A549 (cell line): ENCODE data around the gene USP24. TPM values are rescaled to one million over a fixed set of nuclear protein-coding genes. Genes with fewer than 3 reads are reported as not detected.

Source experiments
- ATAC-seq, 2 experiments: fragments of 200-7000 bp in 1 of 2; fragments of >200 bp in 1 of 2; cut with Nextera tagmentation in 1 of 2; cut with Tn5 transposase in 1 of 2; 3 replicates each; pipeline versions ENCODE4 v1.8.0 to v1.9.1; 2018 to 2020; ENCODE audit warnings: mild to moderate bottlenecking in 1 of 2, moderate library complexity in 1 of 2
- CTCF ChIA-PET: fragments of 300-600 bp; sonication (Branson Sonifier 250); formaldehyde crosslinking; extraction: SDS; loops from one replicate; lab custom pipeline; 2021; ENCODE audit warnings: antibody characterized with exemption, inconsistent platforms; lab: Yijun Ruan, JAX
- POLR2A ChIA-PET: fragments of 350-600 bp; formaldehyde crosslinking; extraction: SDS; loops from one replicate; lab custom pipeline; 2021; ENCODE audit warnings: antibody characterized with exemption, inconsistent platforms; lab: Yijun Ruan, JAX
- DNase-seq, 2 experiments: peaks; one replicate each; pipeline versions ENCODE4 v3.0.0 to v3.0.0-alpha.2; 2011 to 2016; ENCODE audit warnings: low read depth in 1 of 2, low spot score in 1 of 2
- FAIRE-seq: peaks from 2 replicates; lab custom pipeline; 2011; peaks lifted over from hg19 to GRCh38; lab: Jason Lieb, UNC
- H3K27ac ChIP-seq, 2 experiments: fragments of >200 bp; sonication (Bioruptor Twin); formaldehyde crosslinking; 3 replicates each; pipeline ENCODE4 v1.5.1; 2016 to 2017
- H3K4me1 ChIP-seq: fragments of >200 bp; sonication (Bioruptor Twin); formaldehyde crosslinking; 3 replicates; pipeline ENCODE4 v1.6.1; 2016
- H3K4me2 ChIP-seq: fragments of >200 bp; sonication (Bioruptor Twin); formaldehyde crosslinking; 3 replicates; pipeline ENCODE4 v1.6.1; 2016
- H3K4me3 ChIP-seq: fragments of >200 bp; sonication (Bioruptor Twin); formaldehyde crosslinking; 3 replicates; pipeline ENCODE4 v1.5.1; 2016
- H3K9me3 ChIP-seq: fragments of >200 bp; sonication (Bioruptor Twin); formaldehyde crosslinking; 3 replicates; pipeline ENCODE4 v1.6.1; 2016
- CBX8 ChIP-seq: fragments of 200-600 bp; sonication (generic); IDR thresholded peaks from 2 replicates; pipeline ENCODE4 v1.6.1; 2016
- CEBPB ChIP-seq, 2 experiments: fragments of >200 bp in 1 of 2; sonication (Bioruptor Twin) in 1 of 2; formaldehyde crosslinking in 1 of 2; IDR thresholded peaks; 2 replicates each; pipeline ENCODE4 v1.6.1; 2012 to 2016
- CHD2 ChIP-seq: fragments of 150-350 bp; IDR thresholded peaks from 2 replicates; pipeline ENCODE4 v1.6.1; 2014; ENCODE audit warnings: low read length; ENCODE audit not compliant: partially characterized antibody
- CHD4 ChIP-seq: fragments of 200-600 bp; sonication (generic); IDR thresholded peaks from 2 replicates; pipeline ENCODE4 v1.6.1; 2016; ENCODE audit warnings: antibody characterized with exemption, mild to moderate bottlenecking, borderline replicate concordance
- EHF ChIP-seq: fragments of 250-450 bp; sonication (Bioruptor Pico); IDR thresholded peaks from 2 replicates; pipeline ENCODE4 v1.5.0; 2020; ENCODE audit warnings: mild to moderate bottlenecking
- FOSL2 ChIP-seq, 2 experiments: fragments of 450-650 bp in 1 of 2; fragments of >200 bp in 1 of 2; sonication (Bioruptor Twin) in 1 of 2; formaldehyde crosslinking; IDR thresholded peaks; 2 replicates each; pipeline versions ENCODE4 v1.5.0 to v1.6.1; 2016 to 2020; ENCODE audit warnings: mild to moderate bottlenecking in 1 of 2, moderate library complexity in 1 of 2
- FOXS1 ChIP-seq: fragments of 250-450 bp; sonication (Bioruptor Pico); IDR thresholded peaks from 2 replicates; pipeline ENCODE4 v1.5.0; 2020; ENCODE audit warnings: mild to moderate bottlenecking, moderate library complexity
- GATA3 ChIP-seq: IDR thresholded peaks from 2 replicates; pipeline ENCODE4 v1.6.1; 2012; ENCODE audit warnings: borderline replicate concordance
- HDAC2 ChIP-seq: fragments of 200-600 bp; sonication (generic); IDR thresholded peaks from 2 replicates; pipeline ENCODE4 v1.6.1; 2016
- JUN ChIP-seq, 2 experiments: fragments of >200 bp; sonication (Bioruptor Twin); formaldehyde crosslinking; IDR thresholded peaks; 2 replicates in 1 of 2; 3 replicates in 1 of 2; pipeline ENCODE4 v1.6.1; 2016 to 2017
- KDM1A ChIP-seq: fragments of 200-600 bp; sonication (generic); IDR thresholded peaks from 2 replicates; pipeline ENCODE4 v1.6.1; 2016; ENCODE audit warnings: low read depth, mild to moderate bottlenecking
- NFE2L2 ChIP-seq: fragments of 150-350 bp; conservative IDR thresholded peaks from 2 replicates; pipeline ENCODE4 v1.6.1; 2014; ENCODE audit warnings: low read length
- POLR2A ChIP-seq: IDR thresholded peaks from 2 replicates; pipeline ENCODE4 v1.6.1; 2012; ENCODE audit warnings: mild to moderate bottlenecking, low read length
- RAD21 ChIP-seq, 2 experiments: fragments of >200 bp in 1 of 2; sonication (Bioruptor Twin) in 1 of 2; formaldehyde crosslinking in 1 of 2; IDR thresholded peaks in 1 of 2; conservative IDR thresholded peaks in 1 of 2; 2 replicates in 1 of 2; 3 replicates in 1 of 2; pipeline ENCODE4 v1.6.1; 2012 to 2018; ENCODE audit warnings: inconsistent platforms in 1 of 2
- RARB ChIP-seq: fragments of 250-450 bp; sonication (Bioruptor Pico); IDR thresholded peaks from 2 replicates; pipeline ENCODE4 v1.8.0; 2021; ENCODE audit warnings: mild to moderate bottlenecking, moderate library complexity
- RCOR1 ChIP-seq: fragments of 150-350 bp; IDR thresholded peaks from 2 replicates; pipeline ENCODE4 v1.6.1; 2014; ENCODE audit warnings: antibody characterized with exemption, low read length, low read depth
- RFX5 ChIP-seq: fragments of 450-650 bp; IDR thresholded peaks from 2 replicates; pipeline ENCODE4 v1.7.1; 2014; ENCODE audit warnings: antibody characterized with exemption, mild to moderate bottlenecking, moderate library complexity
- SMC3 ChIP-seq: fragments of >200 bp; sonication (Bioruptor Twin); formaldehyde crosslinking; IDR thresholded peaks from 3 replicates; pipeline ENCODE4 v1.6.1; 2018; ENCODE audit warnings: inconsistent platforms
- TFCP2L1 ChIP-seq: fragments of 250-450 bp; sonication (Bioruptor Pico); IDR thresholded peaks from 2 replicates; pipeline ENCODE4 v1.5.0; 2021; ENCODE audit warnings: mild to moderate bottlenecking
- ZC3H11A ChIP-seq: fragments of 450-650 bp; IDR thresholded peaks from 2 replicates; pipeline ENCODE4 v1.6.1; 2014; ENCODE audit warnings: antibody characterized with exemption, mild to moderate bottlenecking
- ZFP36 ChIP-seq: fragments of 450-650 bp; IDR thresholded peaks from 2 replicates; pipeline ENCODE4 v1.6.1; 2014; ENCODE audit warnings: borderline replicate concordance; ENCODE audit not compliant: partially characterized antibody
- ZNF302 ChIP-seq: fragments of 250-450 bp; sonication (Bioruptor Pico); IDR thresholded peaks from 2 replicates; pipeline ENCODE4 v1.9.0; 2021; ENCODE audit warnings: inconsistent platforms, mild to moderate bottlenecking, moderate library complexity
- WGBS: methylation state at CpG from one replicate; pipeline ENCODE4 v1.1.6; 2017; ENCODE audit errors: missing lambda C conversion rate; 5-methylcytosine and 5-hydroxymethylcytosine counted together
- polyA plus RNA-seq, 4 experiments: library from polyadenylated mRNA; depleted of rRNA in 3 of 4; stranded (reverse); fragments of >200 nt; fragmentation: RNase III in 1 of 4; extraction: RNeasy Plus Mini Kit Qiagen cat#74134 plus additional on column Dnase treatment in 1 of 4; gene quantifications; 2 replicates in 3 of 4; 3 replicates in 1 of 4; pipeline ENCODE4 v1.2.3, GENCODE V29; 2011 to 2017
- TF ChIP-seq, protein P1 (sequence below): fragments of 450-650 bp; IDR thresholded peaks from 2 replicates; pipeline ENCODE4 v1.6.1; 2014; ENCODE audit warnings: antibody characterized with exemption
- TF ChIP-seq, protein P2 (sequence below): IDR thresholded peaks from 2 replicates; pipeline ENCODE4 v1.6.1; 2012; ENCODE audit warnings: low read depth, borderline replicate concordance
- TF ChIP-seq, protein P3 (sequence below): fragments of 250-450 bp; sonication (Bioruptor Pico); IDR thresholded peaks from 2 replicates; pipeline ENCODE4 v1.5.0; 2021; ENCODE audit warnings: mild to moderate bottlenecking, moderate library complexity, borderline replicate concordance
- TF ChIP-seq, protein P4 (sequence below): fragments of >200 bp; sonication (Bioruptor Twin); formaldehyde crosslinking; IDR thresholded peaks from 2 replicates; pipeline ENCODE4 v1.6.1; 2016

USP24 gene
- polyA plus RNA-seq, 2 of the 4 experiments (the other 2 are of a cell fraction): 14.7 to 21.7 TPM

DNA sequence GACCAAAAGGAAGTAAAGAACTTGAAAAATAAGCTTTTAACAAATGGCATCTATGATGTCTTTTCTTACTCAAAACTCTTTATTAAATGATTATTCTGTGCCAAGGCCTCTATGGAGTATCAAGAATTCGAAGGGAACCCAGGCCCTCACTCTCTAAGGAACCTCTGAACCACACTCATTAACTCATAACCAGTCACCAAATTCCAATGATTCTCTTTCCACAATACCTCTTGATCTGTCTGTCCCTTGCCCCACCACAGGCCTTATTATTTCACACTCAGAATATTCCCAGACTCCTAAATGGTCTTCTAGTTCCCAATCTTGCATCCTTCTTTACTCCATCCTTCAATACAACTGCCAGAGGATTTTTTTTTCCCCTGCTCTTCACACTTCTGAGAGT is 138.8 kb downstream of the USP24 start:
- no peak overlapping the region for H3K27ac ChIP-seq
- ChIA-PET POLR2A (no interaction called here), CTCF (interaction anchor here (1.3 kb wide), 1 partner anchor 55 kb away, joined by 3 read pairs; no protein-coding TSS in a partner anchor)
- no peak for FAIRE-seq
- no peak overlapping the region for H3K4me3 ChIP-seq
- H3K4me1 ChIP-seq: no peaks in the 10 kb centered on the region
- ATAC-seq: no peak
- H3K9me3 ChIP-seq: no peaks in the 10 kb centered on the region
- no peak for TF ChIP-seq GATA3
- TF ChIP-seq RAD21 (conservative IDR thresholded peaks at IDR 0.05 in 1 of 2, IDR thresholded peaks at IDR 0.05 in 1 of 2): no peak
- TF ChIP-seq FOSL2 (IDR thresholded peaks at IDR 0.05): no peak
- no peak for TF ChIP-seq FOSL2 (CRISPR knock-in tag; IDR thresholded peaks at IDR 0.05)
- TF ChIP-seq NFE2L2: no peak
- no peak for TF ChIP-seq RFX5
- no peak for TF ChIP-seq FOXS1
- TF ChIP-seq, protein P1, sequence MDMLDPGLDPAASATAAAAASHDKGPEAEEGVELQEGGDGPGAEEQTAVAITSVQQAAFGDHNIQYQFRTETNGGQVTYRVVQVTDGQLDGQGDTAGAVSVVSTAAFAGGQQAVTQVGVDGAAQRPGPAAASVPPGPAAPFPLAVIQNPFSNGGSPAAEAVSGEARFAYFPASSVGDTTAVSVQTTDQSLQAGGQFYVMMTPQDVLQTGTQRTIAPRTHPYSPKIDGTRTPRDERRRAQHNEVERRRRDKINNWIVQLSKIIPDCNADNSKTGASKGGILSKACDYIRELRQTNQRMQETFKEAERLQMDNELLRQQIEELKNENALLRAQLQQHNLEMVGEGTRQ: no peak
- no peak for TF ChIP-seq SMC3
- no peak for TF ChIP-seq TFCP2L1
- TF ChIP-seq ZNF302 (CRISPR knock-in tag): no peak
- no peak for TF ChIP-seq CHD4
- no peak overlapping the region for H3K4me2 ChIP-seq
- no peak for DNase-seq
- 88% methylated on average over 1 of the region's 1 CpG for WGBS

DNA sequence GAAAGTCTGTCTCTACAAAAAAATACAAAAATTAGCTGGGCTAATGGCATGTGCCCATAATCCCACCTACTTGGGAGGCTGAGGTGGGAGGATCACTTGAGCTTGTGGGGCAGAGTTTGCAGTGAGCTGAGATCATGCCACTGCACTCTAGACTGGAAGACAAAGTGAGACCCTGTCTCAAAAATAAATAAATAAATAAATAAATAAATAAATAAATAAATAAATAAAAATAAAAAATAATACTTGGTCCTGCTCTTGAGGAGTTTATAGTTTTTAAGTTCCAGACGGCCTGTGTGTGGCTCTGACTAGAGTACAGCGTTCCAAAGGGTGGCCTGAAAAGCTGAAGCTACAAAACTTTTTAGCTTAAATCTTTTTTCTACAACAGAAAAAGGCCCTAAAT is 140.7 kb downstream of the USP24 start:
- no peak overlapping the region for H3K4me2 ChIP-seq
- H3K4me3 ChIP-seq: no peak overlapping the region
- no peak for ATAC-seq
- DNase-seq: no peak
- 86% methylated on average over 2 of the region's 2 CpGs for WGBS
- no peaks in the 10 kb centered on the region for H3K4me1 ChIP-seq
- ChIA-PET CTCF (no interaction called here), POLR2A (no interaction called here)
- H3K27ac ChIP-seq: no peak overlapping the region
- H3K9me3 ChIP-seq: no peaks in the 10 kb centered on the region
- TF ChIP-seq, protein P2, sequence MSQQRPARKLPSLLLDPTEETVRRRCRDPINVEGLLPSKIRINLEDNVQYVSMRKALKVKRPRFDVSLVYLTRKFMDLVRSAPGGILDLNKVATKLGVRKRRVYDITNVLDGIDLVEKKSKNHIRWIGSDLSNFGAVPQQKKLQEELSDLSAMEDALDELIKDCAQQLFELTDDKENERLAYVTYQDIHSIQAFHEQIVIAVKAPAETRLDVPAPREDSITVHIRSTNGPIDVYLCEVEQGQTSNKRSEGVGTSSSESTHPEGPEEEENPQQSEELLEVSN: no peak
- TF ChIP-seq, protein P3, sequence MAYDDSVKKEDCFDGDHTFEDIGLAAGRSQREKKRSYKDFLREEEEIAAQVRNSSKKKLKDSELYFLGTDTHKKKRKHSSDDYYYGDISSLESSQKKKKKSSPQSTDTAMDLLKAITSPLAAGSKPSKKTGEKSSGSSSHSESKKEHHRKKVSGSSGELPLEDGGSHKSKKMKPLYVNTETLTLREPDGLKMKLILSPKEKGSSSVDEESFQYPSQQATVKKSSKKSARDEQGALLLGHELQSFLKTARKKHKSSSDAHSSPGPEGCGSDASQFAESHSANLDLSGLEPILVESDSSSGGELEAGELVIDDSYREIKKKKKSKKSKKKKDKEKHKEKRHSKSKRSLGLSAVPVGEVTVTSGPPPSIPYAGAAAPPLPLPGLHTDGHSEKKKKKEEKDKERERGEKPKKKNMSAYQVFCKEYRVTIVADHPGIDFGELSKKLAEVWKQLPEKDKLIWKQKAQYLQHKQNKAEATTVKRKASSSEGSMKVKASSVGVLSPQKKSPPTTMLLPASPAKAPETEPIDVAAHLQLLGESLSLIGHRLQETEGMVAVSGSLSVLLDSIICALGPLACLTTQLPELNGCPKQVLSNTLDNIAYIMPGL (CRISPR knock-in tag): no peak
- TF ChIP-seq ZC3H11A: peak; percentile 18; the same call in 1 of the 2 replicates
- FAIRE-seq: no peak

DNA sequence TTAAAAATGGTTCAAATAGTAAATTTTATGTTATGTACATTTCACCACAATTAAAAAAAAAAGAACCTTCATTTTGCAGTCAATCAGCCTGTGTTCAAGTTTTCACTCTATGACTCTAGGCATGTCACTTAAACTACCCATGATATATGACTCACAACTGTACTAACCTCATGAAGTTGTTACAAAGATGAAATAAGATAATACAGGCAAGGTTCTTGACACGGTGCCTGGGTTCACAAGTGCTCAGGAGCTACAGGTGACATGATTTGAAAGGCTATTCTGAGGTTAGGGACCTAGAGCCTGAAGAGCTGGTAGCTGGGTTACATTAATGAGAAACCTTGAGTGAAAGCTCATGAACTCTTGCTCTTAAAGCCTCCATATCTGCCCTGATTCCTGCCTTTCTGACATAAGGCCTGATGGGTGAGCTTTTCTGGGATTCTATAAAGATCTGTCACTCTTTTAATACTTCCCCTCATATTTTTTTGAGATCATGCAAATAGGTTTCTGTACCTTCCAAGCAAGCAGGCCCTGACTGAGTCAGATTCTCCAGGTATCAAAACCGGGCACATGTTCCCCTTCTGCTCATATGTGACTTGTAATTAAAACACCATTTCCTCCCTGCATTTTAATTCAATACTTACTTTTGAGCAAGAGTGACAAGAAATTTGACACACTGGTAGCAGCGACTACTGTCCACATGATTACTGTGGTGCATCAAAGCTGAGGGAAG is 141.8 kb downstream of the USP24 start:
- Histone ChIP-seq H3K4me1 (no peaks in the 10 kb centered on the region), H3K9me3 (no peaks in the 10 kb centered on the region), H3K4me3 (no peak overlapping the region), H3K4me2 (no peak overlapping the region), H3K27ac (no peak overlapping the region)
- 93% methylated on average over 3 of the region's 3 CpGs for WGBS
- CTCF ChIA-PET: interaction anchor here (1.0 to 1.3 kb wide), 2 partner anchors 10 to 1511 kb away, joined by 3 to 4 read pairs; no protein-coding TSS in a partner anchor
- TF ChIP-seq, protein P3 (CRISPR knock-in tag): no peak
- TF ChIP-seq CEBPB (IDR thresholded peaks at IDR 0.05): no peak
- TF ChIP-seq, protein P4, sequence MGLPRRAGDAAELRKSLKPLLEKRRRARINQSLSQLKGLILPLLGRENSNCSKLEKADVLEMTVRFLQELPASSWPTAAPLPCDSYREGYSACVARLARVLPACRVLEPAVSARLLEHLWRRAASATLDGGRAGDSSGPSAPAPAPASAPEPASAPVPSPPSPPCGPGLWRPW: no peak
- TF ChIP-seq POLR2A: no peak
- TF ChIP-seq GATA3: no peak
- TF ChIP-seq RARB (CRISPR knock-in tag): no peak
- TF ChIP-seq KDM1A: no peak
- no peak for TF ChIP-seq RCOR1
- TF ChIP-seq EHF (CRISPR knock-in tag): no peak
- no peak for TF ChIP-seq CBX8
- no peak for TF ChIP-seq ZNF302 (CRISPR knock-in tag)
- no peak for TF ChIP-seq SMC3
- no peak for TF ChIP-seq JUN (IDR thresholded peaks at IDR 0.05)
- TF ChIP-seq CHD2: no peak
- TF ChIP-seq ZFP36: no peak
- TF ChIP-seq TFCP2L1: no peak
- TF ChIP-seq, protein P1: no peak
- no peak for TF ChIP-seq HDAC2
- POLR2A ChIA-PET: no interaction called here
- no peak for ATAC-seq
- no peak for FAIRE-seq
- no peak for DNase-seq
